H1 (cell line): Measurements from ENCODE around the gene OR8D4. TPM values are rescaled to one million over a fixed set of nuclear protein-coding genes. Genes with fewer than 3 reads are reported as not detected.

Experiments
- CTCF ChIA-PET: fragments of 300-600 bp; sonication (Branson Sonifier 250); formaldehyde crosslinking; loops from one replicate; lab custom pipeline; 2021; ENCODE audit not compliant: partially characterized antibody; lab: Charles Lee
- POLR2A ChIA-PET: fragments of 300-600 bp; sonication (Branson Sonifier 250); formaldehyde crosslinking; loops from one replicate; lab custom pipeline; 2021; ENCODE audit warnings: inconsistent platforms; ENCODE audit not compliant: partially characterized antibody; lab: Charles Lee
- DNase-seq, 2 experiments: peaks; one replicate each; pipeline versions ENCODE4 v3.0.0 to v3.0.0-alpha.2; 2010 to 2022; ENCODE audit warnings: low spot score in 2 of 2, low read depth in 1 of 2, mixed read lengths in 1 of 2
- FAIRE-seq: peaks from 2 replicates; lab custom pipeline; 2011; peaks lifted over from hg19 to GRCh38; lab: Jason Lieb, UNC
- H2AFZ ChIP-seq: 2 replicates; pipeline ENCODE4 v1.8.1; 2012; ENCODE audit warnings: low read length, inconsistent platforms
- H2AK5ac ChIP-seq: 2 replicates; pipeline ENCODE4 v1.6.1; 2013; ENCODE audit warnings: low read depth, low read length
- H2BK120ac ChIP-seq: replicated peaks from 2 replicates; pipeline ENCODE3; 2013; ENCODE audit warnings: low read depth, low read length, inconsistent platforms
- H2BK12ac ChIP-seq: 2 replicates; pipeline ENCODE4 v1.6.1; 2013; ENCODE audit warnings: low read depth, low read length
- H2BK15ac ChIP-seq: 2 replicates; pipeline ENCODE4 v1.6.1; 2013; ENCODE audit warnings: low read length
- H2BK20ac ChIP-seq: 2 replicates; pipeline ENCODE4 v1.6.1; 2013; ENCODE audit warnings: low read length
- H2BK5ac ChIP-seq: 2 replicates; pipeline ENCODE4 v1.6.1; 2013; ENCODE audit warnings: low read depth, low read length
- H3K14ac ChIP-seq: 2 replicates; pipeline ENCODE4 v1.6.1; 2013; ENCODE audit warnings: inconsistent platforms; ENCODE audit not compliant: insufficient read length
- H3K18ac ChIP-seq: 2 replicates; pipeline ENCODE4 v1.6.1; 2013; ENCODE audit warnings: low read length; ENCODE audit errors: extremely low read depth
- H3K23ac ChIP-seq: 2 replicates; pipeline ENCODE4 v1.6.1; 2013; ENCODE audit warnings: inconsistent platforms; ENCODE audit not compliant: insufficient read length
- H3K23me2 ChIP-seq: 2 replicates; pipeline ENCODE4 v1.6.1; 2013; ENCODE audit warnings: low read depth, low read length
- H3K27ac ChIP-seq: 2 replicates; pipeline ENCODE4 v1.6.1; 2011; ENCODE audit warnings: low read depth, low read length, inconsistent platforms
- H3K27me3 ChIP-seq, 4 experiments: replicated peaks in 1 of 4; 1 replicate in 1 of 4; 2 replicates in 3 of 4; pipeline versions ENCODE4 v1.6.1 to v1.8.1; 2011 to 2013; ENCODE audit warnings: low read length in 3 of 4, mild to moderate bottlenecking in 3 of 4, inconsistent platforms in 2 of 4, mixed read lengths in 2 of 4, moderate library complexity in 1 of 4; ENCODE audit not compliant: control insufficient read depth in 3 of 4, insufficient read depth in 3 of 4; ENCODE audit errors: extremely low read depth in 1 of 4
- H3K36me3 ChIP-seq, 4 experiments: 2 replicates each; pipeline versions ENCODE4 v1.6.1 to v1.8.1; 2011 to 2013; ENCODE audit warnings: mild to moderate bottlenecking in 4 of 4, low read length in 3 of 4, moderate library complexity in 2 of 4, control low read depth in 1 of 4, inconsistent platforms in 1 of 4; ENCODE audit not compliant: insufficient read depth in 4 of 4, control insufficient read depth in 2 of 4
- H3K4ac ChIP-seq: replicated peaks from 2 replicates; pipeline ENCODE3; 2013; ENCODE audit warnings: low read length, low read depth, mixed read lengths, inconsistent platforms; ENCODE audit not compliant: insufficient read length
- H3K4me1 ChIP-seq, 4 experiments: replicated peaks in 1 of 4; 1 replicate in 1 of 4; 2 replicates in 3 of 4; pipeline versions ENCODE4 v1.6.1 to v1.8.1; 2011 to 2013; ENCODE audit warnings: low read length in 3 of 4, inconsistent platforms in 2 of 4, mixed read lengths in 1 of 4; ENCODE audit not compliant: insufficient read depth in 4 of 4, control insufficient read depth in 3 of 4
- H3K4me2 ChIP-seq, 2 experiments: 2 replicates each; pipeline versions ENCODE4 v1.6.1 to v1.8.1; 2011 to 2013; ENCODE audit warnings: low read depth in 2 of 2, low read length in 2 of 2, control low read depth in 1 of 2, inconsistent platforms in 1 of 2, mild to moderate bottlenecking in 1 of 2; ENCODE audit not compliant: insufficient read depth in 1 of 2
- H3K4me3 ChIP-seq, 4 experiments: fragments of 200-600, 300-600 bp in 1 of 4; sonication (generic), shearing (Covaris generic), sonication (Bioruptor Twin) in 1 of 4; 2 replicates each; pipeline versions ENCODE4 v1.5.1 to v1.8.1; 2011 to 2016; ENCODE audit warnings: low read length in 4 of 4, low read depth in 3 of 4, control low read depth in 2 of 4, inconsistent platforms in 2 of 4, mild to moderate bottlenecking in 2 of 4, mixed read lengths in 1 of 4, moderate library complexity in 1 of 4; ENCODE audit not compliant: insufficient read depth in 2 of 4; ENCODE audit errors: extremely low read depth in 1 of 4
- H3K56ac ChIP-seq: replicated peaks from 2 replicates; pipeline ENCODE3; 2013; ENCODE audit warnings: low read depth, mild to moderate bottlenecking, mixed read lengths, low read length, inconsistent platforms; ENCODE audit not compliant: insufficient read length
- H3K79me1 ChIP-seq: 2 replicates; pipeline ENCODE4 v1.6.1; 2013; ENCODE audit warnings: low read depth, low read length, control low read depth
- H3K79me2 ChIP-seq, 2 experiments: 2 replicates each; pipeline versions ENCODE4 v1.6.1 to v1.8.1; 2012 to 2013; ENCODE audit warnings: low read length in 2 of 2, mild to moderate bottlenecking in 2 of 2, inconsistent platforms in 1 of 2; ENCODE audit not compliant: insufficient read depth in 2 of 2, control insufficient read depth in 1 of 2
- H3K9ac ChIP-seq, 4 experiments: replicated peaks in 1 of 4; 1 replicate in 1 of 4; 2 replicates in 3 of 4; pipeline versions ENCODE4 v1.6.1 to v1.8.1; 2011 to 2013; ENCODE audit warnings: low read depth in 3 of 4, low read length in 3 of 4, control low read depth in 2 of 4, mild to moderate bottlenecking in 2 of 4, moderate library complexity in 2 of 4, inconsistent platforms in 1 of 4; ENCODE audit errors: extremely low read depth in 1 of 4
- H3K9me3 ChIP-seq, 2 experiments: 2 replicates each; pipeline versions ENCODE4 v1.6.1 to v1.8.1; 2012 to 2013; ENCODE audit warnings: mild to moderate bottlenecking in 2 of 2, moderate library complexity in 2 of 2, control low read depth in 1 of 2, inconsistent platforms in 1 of 2, low read depth in 1 of 2, low read length in 1 of 2, mixed read lengths in 1 of 2; ENCODE audit not compliant: insufficient read depth in 2 of 2
- H4K20me1 ChIP-seq, 2 experiments: replicated peaks in 1 of 2; 2 replicates each; pipeline versions ENCODE3 to v1.8.1; 2011 to 2013; ENCODE audit warnings: inconsistent platforms in 2 of 2, low read length in 2 of 2, mild to moderate bottlenecking in 1 of 2; ENCODE audit not compliant: insufficient read depth in 2 of 2, control insufficient read depth in 1 of 2
- H4K5ac ChIP-seq: 2 replicates; pipeline ENCODE4 v1.6.1; 2013; ENCODE audit warnings: low read length, low read depth, mixed read lengths, inconsistent platforms; ENCODE audit not compliant: insufficient read length
- H4K8ac ChIP-seq: 2 replicates; pipeline ENCODE4 v1.8.0; 2013; ENCODE audit warnings: mild to moderate bottlenecking, moderate library complexity, low read length, inconsistent platforms; ENCODE audit not compliant: insufficient read depth; ENCODE audit errors: extremely low read depth
- H4K91ac ChIP-seq: replicated peaks from 2 replicates; pipeline ENCODE3; 2013; ENCODE audit warnings: low read length, mixed read lengths, inconsistent platforms; ENCODE audit not compliant: insufficient read length
- BCL11A ChIP-seq, 2 experiments: IDR thresholded peaks; one replicate each; pipeline ENCODE4 v1.6.1; 2011; ENCODE audit warnings: low read depth in 2 of 2, low read length in 2 of 2, mild to moderate bottlenecking in 2 of 2
- CBX5 ChIP-seq: fragments of 300-800, 300-1000 bp; sonication (generic); IDR thresholded peaks from 2 replicates; pipeline ENCODE4 v1.7.1; 2016; ENCODE audit warnings: antibody characterized with exemption, low read length, low read depth
- CREB1 ChIP-seq: IDR thresholded peaks from 2 replicates; pipeline ENCODE4 v1.6.1; 2012; ENCODE audit warnings: inconsistent platforms
- WGBS, 2 experiments: shearing (Covaris generic) in 1 of 2; methylation state at CpG; one replicate each; pipeline versions ENCODE4 v1.1.6 to v1.1.7; 2013 to 2015; ENCODE audit warnings: low lambda C conversion rate in 2 of 2, mixed read lengths in 2 of 2, inconsistent platforms in 1 of 2, low coverage in 1 of 2, missing lambda C conversion rate in 1 of 2; ENCODE audit not compliant: insufficient replicate concordance in 2 of 2, insufficient coverage in 1 of 2, insufficient read length in 1 of 2; ENCODE audit errors: extremely low coverage in 1 of 2, missing lambda C conversion rate in 1 of 2; 5-methylcytosine and 5-hydroxymethylcytosine counted together
- polyA plus RNA-seq, 7 experiments: library from polyadenylated mRNA; depleted of rRNA in 3 of 7; stranded (reverse) in 5 of 7; unstranded in 2 of 7; fragments of >200 nt in 5 of 7; fragments of 200-250 nt in 2 of 7; gene quantifications; 1 replicate in 5 of 7; 2 replicates in 1 of 7; 4 replicates in 1 of 7; pipeline versions ENCODE4 v1.2.1 to v1.2.3, GENCODE V29; 2011 to 2013; ENCODE audit warnings: missing spikeins in 2 of 7, mixed read lengths in 2 of 7
- total RNA-seq: library from RNA; stranded (reverse); fragmentation: NEBNext Ultra II Directional; extraction: Animal tissue kit (Norgen Biotek cat#: 25700); gene quantifications from 2 replicates; pipeline ENCODE4 v1.2.1, GENCODE V29; 2021

OR8D4 gene
- total and polyA plus RNA-seq, 2 of the 8 experiments (the other 6 are each of a cell fraction or from before 2014, with no cell fraction given), result not detected

DNA sequence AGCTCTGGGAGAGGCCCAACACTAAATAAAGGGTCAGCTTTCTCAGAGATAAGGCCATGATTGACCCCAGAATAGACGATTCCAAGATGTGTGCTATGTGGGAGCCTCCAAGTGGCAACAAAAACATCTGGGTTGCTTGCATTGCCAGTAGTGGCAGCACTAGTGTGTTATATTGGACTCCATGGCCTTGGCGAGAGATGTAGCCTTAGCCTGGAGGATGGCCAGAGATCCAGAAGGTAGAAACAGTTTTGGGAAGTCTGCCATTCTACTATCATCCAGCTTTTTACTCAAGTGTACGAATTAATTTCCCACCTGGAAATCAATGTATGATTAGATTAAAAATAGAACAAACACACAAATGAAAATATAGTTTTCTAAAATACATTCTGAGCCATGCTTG is 3.0 kb downstream of the OR8D4 start:
- Histone ChIP-seq H3K4me3 (no peak overlapping the region), H3K79me2 (no peaks in the 10 kb centered on the region), H2BK15ac (no peak overlapping the region), H4K5ac (no peak overlapping the region), H2AK5ac (no peak overlapping the region), H4K20me1 (no peaks in the 10 kb centered on the region), H3K4me1 (peaks cover 0 to 3% (median 0%) of the 10 kb centered on the region in 4 experiments; a peak in 2 of 7 replicates), H3K4ac (no peak overlapping the region), H3K27ac (no peak overlapping the region), H4K8ac (no peak overlapping the region), H2AFZ (no peak overlapping the region), H3K56ac (no peak overlapping the region), H4K91ac (no peak overlapping the region), H3K9ac (no peak overlapping the region), H3K36me3 (no peaks in the 10 kb centered on the region), H2BK120ac (no peak overlapping the region), H3K23me2 (no peaks in the 10 kb centered on the region), H2BK20ac (no peak overlapping the region), H2BK12ac (no peak overlapping the region), H2BK5ac (no peak overlapping the region), H3K18ac (no peak overlapping the region), H3K23ac (no peak overlapping the region), H3K14ac (no peak overlapping the region), H3K79me1 (no peaks in the 10 kb centered on the region), H3K27me3 (no peaks in the 10 kb centered on the region), H3K4me2 (no peak overlapping the region), H3K9me3 (no peaks in the 10 kb centered on the region)
- TF ChIP-seq CREB1 (no peak), CBX5 (no peak), BCL11A (IDR thresholded peaks at IDR 0.05; ENCODE audit: low read depth in 2 of 2, low read length in 2 of 2) (no peak)
- 92% methylated on average over 3 of the region's 3 CpGs; no CpG with 5 or more reads in 1 of the 2 experiments for WGBS, 2 experiments
- ChIA-PET POLR2A (no interaction called here), CTCF (no interaction called here)
- DNase-seq, result no peak
- FAIRE-seq, result no peak
